ENCODE results near the gene DEAF1.

DEAF1 gene

GRCh38 chr11:635945-636510 lies 59.0 kb downstream of the DEAF1 start:
- Histone ChIP-seq H3K27me3 (ENCODE audit: insufficient read depth, low read depth) (no peaks in the 10 kb centered on the region), H3K4me2 (no peak overlapping the region), H3K4me1 (ENCODE audit: low read depth, poor library complexity, severe bottlenecking) (peaks cover 3% of the 10 kb centered on the region), H4K20me1 (ENCODE audit: insufficient read depth) (no peaks in the 10 kb centered on the region), H3K79me2 (ENCODE audit: insufficient read depth, low read depth) (no peaks in the 10 kb centered on the region), H3K9ac (no peak overlapping the region), H3K27ac (no peak overlapping the region), H2AFZ (ENCODE audit: low read depth) (no peak overlapping the region), H3K36me3 (ENCODE audit: insufficient read depth) (no peaks in the 10 kb centered on the region), H3K4me3 (IDR thresholded peaks at IDR 0.05; ENCODE audit: insufficient read depth, low read depth, low read length) (no peak overlapping the region)
- TF ChIP-seq CTCF (conservative IDR thresholded peaks at IDR 0.05; ENCODE audit: low read depth, low read length): no peak

- H3K4me1 ChIP-seq (ENCODE audit: low read depth, poor library complexity, severe bottlenecking): peaks cover 38% of the 10 kb centered on the region
Observed at GRCh38 chr11:630871-631270, 64.2 kb downstream of the DEAF1 start.

GRCh38 chr11:629237-629583 lies 65.8 kb downstream of the DEAF1 start:
- H3K4me3 ChIP-seq (IDR thresholded peaks at IDR 0.05; ENCODE audit: insufficient read depth, low read depth, low read length): no peak overlapping the region
- no peaks in the 10 kb centered on the region for H3K79me2 ChIP-seq (ENCODE audit: insufficient read depth, low read depth)
- peaks cover 38% of the 10 kb centered on the region for H3K4me1 ChIP-seq (ENCODE audit: low read depth, poor library complexity, severe bottlenecking)
- H3K36me3 ChIP-seq (ENCODE audit: insufficient read depth): no peaks in the 10 kb centered on the region
- no peaks in the 10 kb centered on the region for H4K20me1 ChIP-seq (ENCODE audit: insufficient read depth)
- H3K9ac ChIP-seq: peak overlapping the region; percentile 55; the same call in 1 of the 2 replicates
- peak overlapping the region; percentile 90 for H3K27ac ChIP-seq
- peak overlapping the region; percentile 97 for H3K4me2 ChIP-seq
- TF ChIP-seq CTCF (conservative IDR thresholded peaks at IDR 0.05; ENCODE audit: low read depth, low read length): no peak; the same call in 1 of the 2 replicates
- H2AFZ ChIP-seq (ENCODE audit: low read depth): no peak overlapping the region
- H3K27me3 ChIP-seq (ENCODE audit: insufficient read depth, low read depth): no peaks in the 10 kb centered on the region

More at GRCh38 chr11:630871-631270, 64.2 kb downstream of the DEAF1 start:
- no peak overlapping the region for H2AFZ ChIP-seq (ENCODE audit: low read depth)
- H4K20me1 ChIP-seq (ENCODE audit: insufficient read depth): no peaks in the 10 kb centered on the region
- no peaks in the 10 kb centered on the region for H3K27me3 ChIP-seq (ENCODE audit: insufficient read depth, low read depth)
- H3K36me3 ChIP-seq (ENCODE audit: insufficient read depth): no peaks in the 10 kb centered on the region
- no peak overlapping the region for H3K9ac ChIP-seq
- H3K79me2 ChIP-seq (ENCODE audit: insufficient read depth, low read depth): no peaks in the 10 kb centered on the region
- no peak for TF ChIP-seq CTCF (conservative IDR thresholded peaks at IDR 0.05; ENCODE audit: low read depth, low read length)
- no peak overlapping the region; the same call in 1 of the 2 replicates for H3K27ac ChIP-seq
- no peak overlapping the region for H3K4me2 ChIP-seq
- no peak overlapping the region for H3K4me3 ChIP-seq (IDR thresholded peaks at IDR 0.05; ENCODE audit: insufficient read depth, low read depth, low read length)

- Histone ChIP-seq H3K4me1 (ENCODE audit: low read depth, poor library complexity, severe bottlenecking) (peaks cover 38% of the 10 kb centered on the region), H3K27ac (peak overlapping the region; percentile 90), H3K36me3 (ENCODE audit: insufficient read depth) (no peaks in the 10 kb centered on the region), H3K79me2 (ENCODE audit: insufficient read depth, low read depth) (no peaks in the 10 kb centered on the region), H2AFZ (ENCODE audit: low read depth) (peak overlapping the region; percentile 6; the same call in 1 of the 2 replicates), H3K27me3 (ENCODE audit: insufficient read depth, low read depth) (no peaks in the 10 kb centered on the region), H3K9ac (peak overlapping the region; percentile 55), H3K4me2 (peak overlapping the region; percentile 97), H4K20me1 (ENCODE audit: insufficient read depth) (no peaks in the 10 kb centered on the region), H3K4me3 (IDR thresholded peaks at IDR 0.05; ENCODE audit: insufficient read depth, low read depth, low read length) (no peak overlapping the region)
- no peak for TF ChIP-seq CTCF (conservative IDR thresholded peaks at IDR 0.05; ENCODE audit: low read depth, low read length)
Observed at GRCh38 chr11:628056-628455, 67.0 kb downstream of the DEAF1 start.

Measured in KMS-11 (cell line).